Right hindlimb (tissue), 1 donor: Measurements from ENCODE around the gene MSI2.

Source experiments
- DNase-seq: peaks from one replicate; pipeline ENCODE4 v3.0.0-alpha.2; 2018

Gene MSI2

DNA sequence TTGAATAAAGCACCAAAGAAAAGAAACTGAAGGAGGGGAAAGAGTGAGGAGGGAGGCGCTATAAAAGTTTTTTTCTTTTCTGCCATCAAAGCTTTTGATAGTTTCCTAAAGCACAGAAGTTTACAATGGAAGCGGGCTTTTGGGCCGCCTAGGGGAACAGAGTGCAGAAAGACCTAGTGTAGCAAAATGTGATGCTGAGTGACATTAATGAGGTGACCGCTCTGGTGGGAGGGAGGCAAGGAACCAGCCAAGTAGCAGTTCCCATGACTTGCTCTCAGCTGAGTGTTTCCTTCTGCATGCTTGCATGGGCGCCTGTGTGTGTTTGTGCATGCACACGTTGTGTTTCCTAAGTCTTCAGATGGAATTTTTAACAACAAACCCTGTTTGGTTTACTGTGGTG lies 15.5 kb downstream of the MSI2 start:
- DNase-seq, result no peak

DNA sequence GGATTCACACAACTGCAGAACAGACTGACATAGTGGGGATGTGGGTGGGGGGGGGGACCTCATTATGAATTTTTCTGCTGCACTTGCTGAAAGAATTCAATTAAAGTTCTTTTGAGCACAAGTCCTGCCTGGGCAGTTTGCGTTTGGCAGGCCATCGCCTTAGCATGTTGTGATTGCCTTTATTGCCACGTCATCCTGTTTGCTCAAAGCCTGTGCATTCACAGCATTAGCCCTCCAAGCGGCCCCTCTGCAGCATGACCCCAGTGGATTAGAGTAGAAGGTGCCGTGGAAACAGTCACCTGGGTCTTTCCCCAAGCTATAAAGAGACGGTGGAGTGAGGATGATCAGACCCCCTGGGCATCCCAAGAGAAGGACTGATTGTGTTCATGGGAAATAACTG lies 17.2 kb downstream of the MSI2 start:
- no peak for DNase-seq

DNA sequence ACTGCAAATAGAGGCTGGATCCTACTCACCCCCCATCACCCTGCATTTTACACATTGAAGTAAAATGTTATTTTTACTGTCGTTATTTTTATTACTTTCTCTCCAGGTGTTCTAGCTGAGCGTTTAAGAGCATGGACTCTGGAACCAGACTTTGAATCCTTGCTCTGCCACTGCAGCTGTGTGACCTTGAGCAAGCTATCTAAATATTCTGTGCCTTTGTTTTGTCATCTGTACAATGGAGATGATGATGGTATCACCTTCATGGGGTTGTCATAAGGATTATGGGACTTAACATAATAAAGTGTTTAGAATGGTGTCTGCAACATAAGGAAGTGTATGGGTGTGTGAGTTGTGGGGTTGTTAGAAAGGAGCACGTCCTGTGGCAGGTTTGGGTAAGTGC lies 17.8 kb downstream of the MSI2 start:
- no peak for DNase-seq

DNA sequence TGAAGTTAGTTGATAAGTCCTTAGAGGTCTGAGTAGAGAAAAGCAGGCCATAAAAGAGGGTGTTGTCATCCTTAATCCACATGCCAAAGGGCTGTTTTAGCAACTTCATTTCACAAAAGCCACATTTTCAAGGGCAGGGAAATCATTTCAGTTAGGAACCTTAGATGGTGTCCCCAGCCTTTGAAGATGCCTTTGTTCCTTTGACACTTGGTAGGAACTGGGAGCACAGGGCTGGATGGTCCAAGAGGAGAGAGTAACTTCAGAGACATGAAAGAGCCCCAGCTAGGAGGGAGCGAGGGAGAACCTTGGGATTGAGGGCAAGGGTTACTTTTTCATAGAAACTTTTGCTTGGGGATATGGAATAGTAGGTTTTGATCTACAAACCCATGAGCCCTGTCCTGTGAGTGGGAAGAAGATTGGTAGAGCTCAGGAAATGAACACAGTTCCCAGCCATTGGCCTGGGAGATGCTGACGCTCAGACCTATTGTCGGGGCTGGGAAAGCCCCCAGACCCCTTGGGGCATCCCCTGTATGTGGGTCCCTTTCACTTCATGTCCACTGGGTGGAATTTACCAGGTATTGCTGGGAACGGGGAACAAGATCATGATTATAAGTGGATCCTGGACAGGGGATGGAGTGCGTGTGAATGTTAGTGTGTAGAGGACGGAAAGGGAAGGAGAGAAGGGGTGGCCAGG lies 18.9 kb downstream of the MSI2 start:
- DNase-seq, result no peak

DNA sequence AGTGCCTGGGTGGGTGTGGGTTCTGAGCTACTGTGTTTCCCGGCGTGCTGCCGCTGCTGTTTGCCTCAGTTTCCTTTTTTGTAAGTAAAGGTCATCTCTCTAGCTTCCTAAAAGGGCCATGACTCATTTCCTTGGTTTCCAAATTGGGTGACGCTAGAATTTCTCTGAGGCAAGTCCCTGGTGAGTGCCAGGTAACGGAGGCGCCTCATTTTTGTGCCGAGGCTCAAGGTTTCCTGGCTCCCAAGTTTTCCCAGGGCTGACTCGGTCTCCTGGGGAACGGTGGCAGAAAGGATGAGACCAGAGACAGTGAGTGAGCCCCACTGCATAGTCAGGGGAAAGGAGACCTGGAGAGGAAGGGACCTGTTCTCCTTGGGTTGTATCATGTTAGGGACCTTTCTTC lies 20.3 kb downstream of the MSI2 start:
- no peak for DNase-seq

DNA sequence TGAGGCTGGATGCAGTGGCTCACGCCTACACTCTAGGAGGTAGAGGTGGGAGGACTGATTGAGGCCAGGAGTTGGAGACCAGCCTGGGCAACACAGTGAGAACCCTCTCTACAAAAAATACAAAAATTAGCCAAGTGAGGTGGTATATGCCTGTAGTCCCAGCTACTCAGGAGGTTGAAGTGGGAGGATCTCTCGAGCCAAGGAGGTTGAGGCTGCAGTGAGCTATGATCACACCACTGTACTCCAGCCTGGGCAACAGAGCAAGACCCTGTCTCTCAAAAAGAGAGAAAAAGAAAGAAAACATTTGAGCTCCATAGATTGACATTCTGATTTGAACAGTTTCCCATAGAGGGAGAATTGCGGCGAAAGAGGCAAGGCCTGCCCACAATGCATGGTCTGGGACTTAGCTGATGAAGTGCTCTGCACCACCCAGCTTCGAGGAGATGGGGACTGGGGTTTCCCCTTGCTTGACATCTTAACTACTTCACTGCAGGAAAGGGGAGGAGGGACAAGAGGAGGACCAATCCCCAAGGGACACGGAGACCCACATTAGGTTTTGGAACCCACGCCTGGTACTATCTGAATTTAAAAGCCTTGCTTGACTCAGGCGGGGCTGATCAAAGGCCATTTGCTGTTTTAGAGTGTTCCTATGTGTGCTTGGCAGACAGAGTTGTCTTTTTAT lies 21.7 kb downstream of the MSI2 start:
- no peak for DNase-seq

DNA sequence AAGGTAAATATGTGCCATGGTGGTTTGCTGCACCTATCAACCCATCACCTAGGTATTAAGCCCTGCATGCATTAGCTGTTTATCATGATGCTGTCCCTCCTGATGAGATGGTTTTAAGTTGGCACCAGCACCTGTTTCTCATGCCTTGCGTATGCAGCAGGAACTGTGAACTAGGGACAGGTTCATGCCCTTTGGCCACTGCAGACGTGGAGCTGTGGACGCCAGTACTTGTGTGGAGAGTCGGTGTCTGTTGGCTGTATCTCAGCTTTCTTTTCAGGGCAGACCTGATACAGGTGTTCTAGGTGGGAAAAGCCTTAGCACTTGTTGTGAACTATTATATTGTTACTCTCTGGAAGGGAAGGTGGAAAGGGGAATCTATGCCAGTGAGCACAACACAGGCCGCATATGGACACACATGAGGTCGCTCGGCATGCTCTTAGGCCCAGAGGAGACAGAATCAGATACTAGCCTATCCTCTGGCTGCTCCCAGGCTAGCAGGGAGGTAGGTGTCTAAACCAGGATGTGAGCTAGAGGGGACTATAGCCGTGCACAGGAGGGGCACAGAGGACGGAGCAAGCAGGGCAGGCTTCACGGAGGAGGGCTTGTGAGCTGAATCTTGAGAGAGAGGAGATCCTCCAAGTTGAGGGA lies 22.5 kb downstream of the MSI2 start:
- no peak for DNase-seq

DNA sequence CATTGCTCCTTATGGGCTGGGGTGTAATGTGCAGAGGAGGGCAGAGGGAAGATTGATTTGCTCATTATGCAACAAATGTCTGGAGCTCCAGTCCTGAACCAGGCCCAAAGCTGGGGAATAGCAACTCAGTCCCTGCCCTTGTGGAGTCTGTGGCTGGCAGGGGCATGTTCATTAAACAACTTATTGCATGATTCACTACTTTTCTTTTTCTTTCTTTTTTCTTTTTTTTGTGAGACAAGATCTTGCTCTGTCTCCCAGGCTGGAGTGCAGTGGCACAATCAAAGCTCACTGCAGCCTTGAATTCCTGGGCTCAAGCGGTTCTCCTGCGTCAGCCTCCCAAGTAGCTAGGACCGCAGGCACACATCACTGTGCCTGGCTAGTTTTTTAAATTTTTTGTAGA lies 23.1 kb downstream of the MSI2 start:
- DNase-seq, result no peak

DNA sequence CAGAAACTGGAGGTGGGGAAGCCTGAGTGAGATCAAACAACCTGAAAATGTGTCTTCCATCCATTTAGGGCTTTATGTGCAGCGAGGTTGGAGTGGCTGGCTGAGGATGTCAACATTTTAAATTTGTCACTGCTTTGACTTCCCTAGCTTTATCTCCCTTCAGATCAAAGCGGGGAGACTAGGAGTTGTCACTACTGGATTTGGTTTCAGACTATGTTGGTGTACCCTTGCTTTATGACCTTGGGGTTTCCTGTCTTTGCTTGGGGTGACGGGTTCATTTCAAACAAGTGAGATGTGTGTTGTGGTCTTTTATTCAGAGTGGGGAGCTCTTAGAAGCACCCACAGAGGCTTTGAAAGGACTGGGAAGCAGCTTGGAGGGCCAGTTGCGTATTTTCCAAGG lies 25.6 kb downstream of the MSI2 start:
- DNase-seq, result no peak

DNA sequence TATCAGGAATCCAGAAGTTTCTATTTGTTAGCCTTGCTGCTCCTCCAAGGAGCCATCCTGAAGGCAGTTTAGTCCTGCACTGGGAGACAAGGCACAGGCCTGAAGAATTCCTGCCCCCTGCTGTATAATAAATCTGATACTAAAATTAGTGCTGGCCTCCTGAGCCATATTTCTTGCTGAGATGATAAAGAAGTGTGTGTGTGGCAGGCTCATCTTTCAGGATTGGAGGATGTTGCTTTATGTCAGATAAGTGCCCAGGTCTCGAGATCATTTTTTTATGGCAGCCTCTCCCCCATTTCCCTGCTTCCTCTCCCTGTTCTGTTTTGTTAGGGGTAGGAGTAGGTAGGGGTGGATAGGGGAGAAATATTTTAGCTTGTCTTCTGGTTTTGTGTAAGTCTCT lies 26.0 kb downstream of the MSI2 start:
- no peak for DNase-seq

DNA sequence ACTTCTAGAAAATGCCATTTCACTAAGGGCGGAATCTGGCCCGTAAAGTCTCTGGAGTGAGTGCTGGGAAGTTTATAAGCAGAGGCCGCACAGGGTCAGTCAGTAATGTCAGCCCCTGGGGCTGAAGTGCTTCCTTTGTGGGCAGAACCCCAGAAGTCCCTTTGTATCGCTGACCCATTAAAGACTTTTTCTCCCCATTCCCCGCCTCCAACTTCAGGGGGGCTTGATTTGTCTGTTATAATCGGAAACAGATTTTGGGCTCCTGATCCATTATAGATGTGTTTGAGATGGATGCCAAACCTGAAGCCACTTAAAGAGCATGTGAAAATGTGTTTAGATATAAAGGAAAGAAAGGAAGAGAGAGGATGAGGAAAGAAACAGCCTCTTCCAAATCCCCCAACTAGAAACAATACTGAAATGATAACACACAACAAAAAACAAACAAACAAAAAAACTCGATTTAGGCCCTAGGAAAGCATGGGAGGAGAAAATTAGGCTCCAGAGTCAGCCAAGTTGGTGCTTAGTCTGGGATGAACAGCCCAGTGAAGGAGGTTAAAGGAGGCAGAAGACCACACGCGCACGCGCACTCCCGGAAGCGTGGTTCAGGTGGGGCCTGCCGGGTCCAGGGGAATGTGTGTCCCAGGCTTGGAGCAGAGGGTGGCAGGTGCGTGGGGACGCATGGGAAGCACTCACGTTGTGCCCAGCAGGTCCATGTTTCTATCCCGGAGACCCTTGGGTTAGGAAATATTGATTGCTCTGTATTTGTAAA lies 27.1 kb downstream of the MSI2 start:
- DNase-seq, result no peak

DNA sequence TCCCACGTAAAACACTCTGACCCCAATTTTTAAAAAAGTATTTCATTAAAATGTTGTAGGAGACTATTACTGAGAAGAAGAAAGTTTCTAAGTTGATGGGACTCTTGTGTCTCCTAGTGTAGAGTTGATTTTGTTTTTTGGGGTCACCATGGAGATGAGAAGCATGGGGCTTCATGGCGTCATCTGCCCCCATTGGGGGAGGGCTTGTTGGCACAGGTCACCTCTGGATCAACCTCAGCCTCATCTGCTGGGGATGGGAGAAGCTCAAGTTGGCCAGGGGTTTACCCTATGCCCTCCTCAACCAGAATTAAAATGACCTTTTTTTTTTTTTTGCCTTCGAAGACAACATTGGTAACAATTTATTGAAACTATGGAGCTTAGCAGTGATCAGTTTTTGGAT lies 28.3 kb downstream of the MSI2 start:
- DNase-seq, result no peak

DNA sequence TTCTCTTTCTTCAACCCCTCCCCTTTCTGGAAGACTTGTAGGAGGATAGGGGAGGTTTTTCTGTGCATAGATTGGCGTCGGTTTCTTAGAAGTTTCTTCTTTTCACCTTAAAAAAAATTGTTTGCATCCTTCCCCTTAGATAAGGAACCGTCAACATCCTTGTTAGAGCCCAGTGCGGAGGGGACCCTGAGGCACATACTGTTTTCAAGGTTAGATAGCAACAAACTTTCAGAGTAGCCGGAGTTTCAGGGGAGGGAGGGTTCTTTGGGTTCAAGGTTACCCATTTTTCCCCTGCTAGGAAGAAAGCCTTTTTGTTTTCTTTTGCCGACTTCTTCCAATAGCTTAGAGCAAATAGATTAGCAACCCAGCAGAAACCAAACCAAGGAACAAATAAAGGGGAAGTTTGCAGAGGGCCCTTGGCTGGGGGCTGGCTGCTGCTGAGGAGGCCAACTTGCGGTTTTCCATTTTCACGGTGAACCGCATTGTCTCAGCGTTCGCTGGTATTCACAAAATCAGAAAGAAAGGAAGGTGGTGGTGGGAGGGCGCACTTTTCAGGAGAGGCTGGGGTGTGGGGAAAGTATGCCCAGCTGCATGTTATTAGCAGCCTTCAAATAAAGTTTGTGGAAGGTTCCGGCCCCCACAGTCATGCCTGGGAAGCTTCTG lies 28.8 kb downstream of the MSI2 start:
- DNase-seq, result no peak

DNA sequence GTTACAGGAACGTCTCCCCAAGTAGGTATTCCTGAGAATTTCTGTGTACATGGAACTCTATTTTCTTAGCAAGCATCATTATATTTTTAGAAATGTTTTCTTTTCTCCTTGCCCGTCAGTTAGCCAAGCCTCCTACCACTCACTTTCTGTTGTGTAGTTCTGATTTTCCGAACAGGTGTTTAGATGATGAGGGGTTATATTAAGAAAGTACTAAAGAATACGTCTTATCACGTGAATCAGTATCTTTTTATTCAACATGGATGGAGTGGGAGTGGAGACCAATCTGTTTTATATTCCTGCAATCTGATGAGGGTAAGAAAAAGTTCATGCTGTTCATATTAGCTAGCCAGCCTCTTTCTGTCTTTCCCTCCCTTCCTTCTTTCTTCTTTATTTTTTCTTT lies 29.4 kb downstream of the MSI2 start:
- no peak for DNase-seq

DNA sequence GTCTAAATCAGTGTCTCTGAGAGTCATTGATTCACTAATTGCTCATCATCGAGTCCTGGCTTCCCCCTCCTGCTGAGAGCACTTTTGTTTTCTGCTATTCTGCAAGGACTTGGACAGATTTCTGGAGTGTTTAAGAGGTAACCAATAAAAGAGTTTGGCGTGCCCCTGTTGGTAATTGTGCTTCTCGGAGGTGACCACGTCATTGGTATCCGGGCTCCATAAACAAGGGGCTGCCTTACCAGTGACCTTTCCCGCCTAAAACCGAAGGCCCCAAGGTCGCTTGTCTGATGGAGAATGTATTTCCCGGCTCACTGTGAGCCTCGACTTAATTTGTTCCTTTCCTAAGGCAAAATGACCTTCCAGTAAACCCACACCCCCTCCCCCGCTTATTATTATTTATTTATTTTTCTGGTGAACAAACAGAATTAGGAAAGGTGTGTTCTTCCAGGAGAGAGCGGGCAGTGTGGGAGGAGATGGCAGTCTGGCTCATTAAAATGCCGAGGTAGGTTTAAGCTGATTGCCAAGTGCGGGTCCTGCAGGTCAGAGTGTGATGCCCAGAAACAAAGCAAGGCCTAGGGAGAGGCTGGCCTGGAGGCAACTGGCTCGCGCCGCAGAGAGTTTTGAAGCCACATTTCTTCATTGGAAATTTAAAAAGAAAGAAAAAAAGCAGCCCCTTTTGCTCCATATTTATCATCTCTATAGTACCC lies 30.2 kb downstream of the MSI2 start:
- no peak for DNase-seq

DNA sequence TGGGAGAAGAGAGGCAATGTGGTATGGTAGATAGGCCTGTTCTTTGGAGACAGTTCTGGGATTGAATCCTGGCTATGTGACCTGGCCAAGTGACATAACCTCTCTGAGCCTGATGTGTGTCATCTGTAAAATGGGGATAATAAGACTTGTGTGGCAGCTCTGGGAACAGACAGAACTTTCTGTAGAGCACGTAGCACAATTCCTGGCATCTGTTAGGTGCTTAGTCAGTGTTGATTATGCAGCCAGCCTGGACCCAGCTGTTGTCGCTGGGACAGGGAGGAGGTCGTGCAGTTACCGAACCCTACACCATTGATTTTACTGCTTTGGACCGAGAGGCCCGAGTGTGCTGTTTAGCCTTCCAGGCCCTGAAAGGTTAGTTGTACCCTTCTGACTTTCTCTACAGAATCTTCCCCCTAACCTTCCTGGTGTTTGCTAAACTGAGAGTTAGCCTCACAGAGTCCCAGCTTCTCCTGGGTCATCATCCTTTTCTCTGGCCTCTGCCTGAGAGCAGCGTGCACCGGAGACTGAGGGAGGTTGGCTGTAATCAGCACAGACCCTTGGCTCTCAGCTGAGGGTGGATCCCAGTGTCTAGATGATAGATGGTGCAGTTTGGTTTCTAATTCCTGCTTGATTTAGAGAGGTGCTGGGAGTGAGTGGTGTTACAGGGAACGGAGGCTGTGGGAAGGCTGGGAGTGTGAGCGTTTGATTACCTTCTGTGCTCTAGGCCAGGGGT lies 31.9 kb downstream of the MSI2 start:
- peak; percentile 69 for DNase-seq

DNA sequence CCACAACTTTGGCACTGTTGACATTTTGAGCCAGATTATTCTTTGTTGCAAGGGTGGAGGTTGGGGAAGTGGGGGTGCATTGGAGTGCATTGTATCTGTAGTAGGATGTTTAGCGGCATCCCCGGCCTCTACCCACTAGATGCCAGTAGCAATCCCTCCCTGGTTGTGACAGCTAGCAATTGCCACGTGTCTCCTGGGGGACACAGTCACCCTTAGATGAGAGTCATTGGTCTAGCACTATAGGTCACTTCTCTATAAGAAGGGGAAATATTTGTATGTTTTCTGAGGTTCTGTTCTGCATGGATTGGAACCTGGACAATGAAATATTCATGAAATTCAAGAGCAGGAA lies 32.4 kb downstream of the MSI2 start:
- DNase-seq, result no peak

DNA sequence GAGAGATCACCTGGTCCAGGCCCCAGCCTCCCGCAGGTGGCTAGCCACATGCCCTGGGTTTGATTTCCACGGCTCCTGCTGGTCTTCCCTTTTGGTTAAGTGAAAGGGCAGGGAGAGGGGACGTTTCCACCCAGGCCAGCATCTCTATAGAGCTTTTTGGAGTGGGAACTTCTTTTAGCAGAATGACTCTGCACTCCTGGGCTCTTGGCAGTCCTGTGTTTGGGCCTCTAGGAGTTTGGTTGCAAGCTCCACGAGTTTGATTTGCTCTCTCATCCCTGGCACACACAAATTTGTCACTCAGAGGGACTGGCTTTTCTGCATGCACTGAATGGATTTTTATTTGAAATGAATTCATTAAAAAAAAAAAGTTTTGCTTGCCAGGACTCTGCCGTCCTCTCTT lies 32.8 kb downstream of the MSI2 start:
- no peak for DNase-seq

DNA sequence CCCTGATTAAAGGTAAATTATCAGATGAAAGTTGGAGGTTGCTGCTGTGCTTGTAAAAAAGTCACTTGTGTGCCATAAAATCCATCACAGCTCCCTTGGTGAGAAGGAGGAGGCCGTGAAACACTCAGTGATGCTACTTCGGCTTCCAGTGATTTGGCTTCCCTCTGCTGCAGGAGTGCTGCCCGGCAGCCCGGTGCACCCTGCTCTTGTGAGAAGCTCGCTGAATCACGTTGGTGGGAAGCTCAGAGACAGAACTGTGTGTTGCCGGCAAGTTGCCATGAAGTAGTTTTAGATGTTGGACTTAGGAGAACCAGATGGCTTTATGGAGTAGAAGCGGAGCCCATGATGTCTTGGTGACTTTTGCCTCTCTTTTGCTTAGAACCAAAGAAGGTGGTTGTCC lies 33.3 kb downstream of the MSI2 start:
- no peak for DNase-seq

DNA sequence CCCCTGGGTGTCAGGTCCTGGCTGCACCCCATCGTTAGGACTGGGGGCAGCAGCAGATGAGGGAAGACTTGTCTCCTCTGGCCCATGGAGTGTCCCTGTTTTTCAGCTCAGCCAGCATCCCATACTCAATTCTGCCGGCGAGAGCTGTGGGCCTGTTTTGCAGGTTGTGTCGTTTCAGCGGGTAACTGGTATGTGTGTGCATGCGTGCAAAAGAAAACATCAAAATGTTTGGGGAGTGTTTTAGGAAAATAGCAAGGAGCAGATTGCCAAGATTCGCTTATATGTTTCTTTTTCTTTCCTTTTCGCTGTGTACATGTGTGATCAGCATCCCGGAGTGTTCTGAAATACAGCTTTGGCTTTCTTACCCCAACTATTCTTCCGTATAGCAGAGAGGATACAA lies 34.7 kb downstream of the MSI2 start:
- no peak for DNase-seq

DNA sequence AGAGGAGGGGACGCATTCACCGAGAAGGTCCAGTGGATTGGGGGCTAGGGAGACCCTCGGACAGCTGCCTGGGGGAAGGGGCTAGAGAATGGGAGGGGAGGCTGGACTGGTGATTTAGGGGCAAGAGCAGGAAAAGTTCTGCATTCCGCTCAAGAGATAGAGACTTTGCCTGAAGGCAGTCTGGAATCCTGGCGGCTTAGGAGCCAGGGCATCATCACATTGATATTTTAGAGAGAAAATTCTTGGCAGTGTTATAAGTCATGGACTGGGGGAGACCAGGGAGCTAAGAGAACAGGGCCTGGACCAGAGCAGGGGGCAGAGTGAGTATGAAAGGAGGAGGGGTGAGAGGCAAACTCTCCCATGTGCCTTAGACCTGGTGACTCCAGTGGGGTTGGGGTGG lies 35.8 kb downstream of the MSI2 start:
- no peak for DNase-seq

DNA sequence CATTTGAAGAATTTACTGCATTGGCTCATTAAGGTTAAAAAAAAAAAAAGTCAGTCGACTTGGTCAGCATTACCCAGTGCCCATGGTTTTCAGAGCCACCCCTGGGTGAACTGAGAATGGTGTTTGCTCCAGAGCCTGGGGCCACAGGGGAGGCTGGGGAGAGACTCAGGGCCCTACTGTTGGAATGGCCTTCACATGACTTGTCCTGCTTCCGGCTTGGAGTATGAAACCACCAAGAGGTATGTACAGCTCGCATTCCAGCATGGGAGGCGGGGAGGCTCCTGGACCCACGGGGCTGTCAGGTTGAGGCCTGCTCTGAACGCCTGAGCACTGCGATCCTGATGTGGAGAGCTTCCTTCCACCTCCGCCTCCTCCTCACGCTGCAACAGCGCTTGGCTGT lies 36.8 kb downstream of the MSI2 start:
- no peak for DNase-seq
